ENCODE results near the gene MGAT3.

The MGAT3 gene

GRCh38 chr22:39422101-39422500 lies 34.7 kb upstream of the MGAT3 start:
- Histone ChIP-seq H3K4me1 (ENCODE audit: insufficient read depth, low read length, poor library complexity, severe bottlenecking) (no peaks in the 10 kb centered on the region), H3K79me2 (ENCODE audit: insufficient read depth, low read length) (no peaks in the 10 kb centered on the region), H3K4me2 (ENCODE audit: low read depth, low read length, poor library complexity, severe bottlenecking) (no peak overlapping the region), H3K27me3 (ENCODE audit: insufficient read depth, low read length, poor library complexity, severe bottlenecking) (no peaks in the 10 kb centered on the region), H3K4me3 (ENCODE audit: low read length, poor library complexity, severe bottlenecking) (no peak overlapping the region), H3K9ac (ENCODE audit: low read depth, low read length, poor library complexity, severe bottlenecking) (no peak overlapping the region), H4K20me1 (ENCODE audit: insufficient read depth, low read length, poor library complexity, severe bottlenecking) (no peaks in the 10 kb centered on the region), H3K9me2 (replicated peaks; ENCODE audit: low read depth, low read length) (no peaks in the 10 kb centered on the region), H3K9me3 (ENCODE audit: insufficient read depth, low read depth, low read length) (no peaks in the 10 kb centered on the region), H3F3A (ENCODE audit: low read depth) (no peaks in the 10 kb centered on the region), H2AFZ (ENCODE audit: low read length) (no peak overlapping the region), H3K36me3 (ENCODE audit: insufficient read depth, low read length) (peaks cover 35% of the 10 kb centered on the region; the same call in 1 of the 2 replicates)
- TF ChIP-seq EZH2phosphoT487 (IDR thresholded peaks at IDR 0.05; ENCODE audit: borderline replicate concordance) (no peak), CTCF (conservative IDR thresholded peaks at IDR 0.05; ENCODE audit: low read length) (no peak)

- Histone ChIP-seq H3K4me3 (ENCODE audit: low read length, poor library complexity, severe bottlenecking) (no peak overlapping the region), H3K79me2 (ENCODE audit: insufficient read depth, low read length) (no peaks in the 10 kb centered on the region), H3F3A (ENCODE audit: low read depth) (no peaks in the 10 kb centered on the region), H3K36me3 (ENCODE audit: insufficient read depth, low read length) (peaks cover 39% of the 10 kb centered on the region; the same call in 1 of the 2 replicates), H3K9me2 (replicated peaks; ENCODE audit: low read depth, low read length) (no peaks in the 10 kb centered on the region), H4K20me1 (ENCODE audit: insufficient read depth, low read length, poor library complexity, severe bottlenecking) (no peaks in the 10 kb centered on the region), H2AFZ (ENCODE audit: low read length) (no peak overlapping the region), H3K4me2 (ENCODE audit: low read depth, low read length, poor library complexity, severe bottlenecking) (no peak overlapping the region), H3K9me3 (ENCODE audit: insufficient read depth, low read depth, low read length) (no peaks in the 10 kb centered on the region), H3K27me3 (ENCODE audit: insufficient read depth, low read length, poor library complexity, severe bottlenecking) (no peaks in the 10 kb centered on the region), H3K9ac (ENCODE audit: low read depth, low read length, poor library complexity, severe bottlenecking) (no peak overlapping the region), H3K4me1 (ENCODE audit: insufficient read depth, low read length, poor library complexity, severe bottlenecking) (no peaks in the 10 kb centered on the region)
- no peak for TF ChIP-seq CTCF (conservative IDR thresholded peaks at IDR 0.05; ENCODE audit: low read length)
- TF ChIP-seq EZH2phosphoT487 (IDR thresholded peaks at IDR 0.05; ENCODE audit: borderline replicate concordance), result no peak
Measured at GRCh38 chr22:39422721-39423120, 34.1 kb upstream of the MGAT3 start.

GRCh38 chr22:39423976-39424375 lies 32.8 kb upstream of the MGAT3 start:
- no peaks in the 10 kb centered on the region for H3K4me1 ChIP-seq (ENCODE audit: insufficient read depth, low read length, poor library complexity, severe bottlenecking)
- no peaks in the 10 kb centered on the region for H3K9me3 ChIP-seq (ENCODE audit: insufficient read depth, low read depth, low read length)
- H3K4me3 ChIP-seq (ENCODE audit: low read length, poor library complexity, severe bottlenecking), result no peak overlapping the region
- peaks cover 32% of the 10 kb centered on the region; the same call in 1 of the 2 replicates for H3K36me3 ChIP-seq (ENCODE audit: insufficient read depth, low read length)
- no peak overlapping the region for H2AFZ ChIP-seq (ENCODE audit: low read length)
- H3K9me2 ChIP-seq (replicated peaks; ENCODE audit: low read depth, low read length), result no peaks in the 10 kb centered on the region
- no peaks in the 10 kb centered on the region for H4K20me1 ChIP-seq (ENCODE audit: insufficient read depth, low read length, poor library complexity, severe bottlenecking)
- no peak overlapping the region for H3K9ac ChIP-seq (ENCODE audit: low read depth, low read length, poor library complexity, severe bottlenecking)
- TF ChIP-seq CTCF (conservative IDR thresholded peaks at IDR 0.05; ENCODE audit: low read length), result no peak
- no peak for TF ChIP-seq EZH2phosphoT487 (IDR thresholded peaks at IDR 0.05; ENCODE audit: borderline replicate concordance)
- no peaks in the 10 kb centered on the region for H3K79me2 ChIP-seq (ENCODE audit: insufficient read depth, low read length)
- H3F3A ChIP-seq (ENCODE audit: low read depth), result no peaks in the 10 kb centered on the region
- no peaks in the 10 kb centered on the region for H3K27me3 ChIP-seq (ENCODE audit: insufficient read depth, low read length, poor library complexity, severe bottlenecking)
- H3K4me2 ChIP-seq (ENCODE audit: low read depth, low read length, poor library complexity, severe bottlenecking), result no peak overlapping the region
